ENCODE measurements around the gene PPP3CB.
A peak's percentile ranks its signal among the peaks of the same experiment; 100 is the strongest.

PPP3CB gene
- 36.1 to 89.7 (median 43.6) reads per million in 9 experiments for total RNA-seq

DNA sequence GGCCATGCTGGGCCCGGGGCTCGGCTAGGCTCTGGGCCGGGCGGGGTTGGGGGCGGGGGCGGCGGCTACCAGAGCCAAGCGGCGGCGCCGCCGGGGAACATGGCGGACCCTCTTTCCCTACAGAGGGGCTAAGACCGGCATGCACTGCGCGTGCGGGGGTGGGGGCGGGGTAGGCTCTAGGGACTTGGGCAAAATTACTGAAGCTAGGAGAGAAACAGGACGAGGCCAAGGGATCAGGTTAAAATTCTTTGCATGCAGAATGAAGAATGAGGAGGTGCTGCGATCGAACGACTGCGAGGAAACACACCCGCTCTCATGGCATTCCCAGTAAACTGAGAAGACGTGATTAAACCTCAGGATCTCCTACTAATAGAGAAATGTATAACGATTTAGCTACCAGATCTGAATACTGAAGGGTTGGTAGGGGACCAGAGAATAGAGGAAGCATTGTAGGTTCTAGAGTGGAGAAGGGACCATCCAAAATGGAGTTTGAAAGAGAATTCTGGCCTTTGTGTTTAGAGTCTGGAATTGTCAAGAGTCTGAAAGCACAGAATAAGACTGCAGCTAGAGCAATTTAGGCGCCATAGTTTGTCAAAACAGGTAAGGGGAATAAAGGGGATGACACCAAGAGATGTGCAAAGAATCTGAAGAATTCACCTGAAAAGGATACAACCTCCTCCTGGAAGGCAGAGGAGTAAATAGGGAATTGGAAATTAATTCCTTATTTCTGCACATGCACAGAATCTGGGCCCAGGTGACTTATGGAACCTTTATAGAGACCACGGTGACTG lies at the start of gene PPP3CB:
PPP3CB (minus strand) TSS at position 141 of the 791 bp plus-strand sequence; CDS start at position 6, 135 bp downstream.
- H3K9me3 Mint-ChIP-seq: no peaks in the 10 kb centered on the region
- ATAC-seq (replicated peaks): peak; percentile 74
- H3K36me3 Mint-ChIP-seq (ENCODE audit: insufficient read depth): peaks cover 15% of the 10 kb centered on the region
- no peaks in the 10 kb centered on the region for H3K27me3 Mint-ChIP-seq
- peak within 1 kb of the TSS; percentile 86 to 97 for H3K4me3 Mint-ChIP-seq
- H3K27ac Mint-ChIP-seq: peak within 1 kb of the TSS; percentile 86 to 90
- DNase-seq: peak in 2 of 3 experiments; percentile 67 to 70
- peaks cover 35 to 53% of the 10 kb centered on the region in 2 donors for H3K4me1 Mint-ChIP-seq (ENCODE audit: low read depth in 2 of 2)

GRCh38 chr10:73545357-73545756 lies 49.5 kb upstream of the PPP3CB start:
- Mint-ChIP-seq H3K36me3 (ENCODE audit: insufficient read depth) (no peaks in the 10 kb centered on the region), H3K27ac (no peak overlapping the region), H3K4me3 (no peak overlapping the region), H3K9me3 (no peaks in the 10 kb centered on the region), H3K4me1 (ENCODE audit: low read depth in 2 of 2) (no peaks in the 10 kb centered on the region), H3K27me3 (no peaks in the 10 kb centered on the region)
- ATAC-seq (replicated peaks) (no peak), DNase-seq (no peak)

DNA sequence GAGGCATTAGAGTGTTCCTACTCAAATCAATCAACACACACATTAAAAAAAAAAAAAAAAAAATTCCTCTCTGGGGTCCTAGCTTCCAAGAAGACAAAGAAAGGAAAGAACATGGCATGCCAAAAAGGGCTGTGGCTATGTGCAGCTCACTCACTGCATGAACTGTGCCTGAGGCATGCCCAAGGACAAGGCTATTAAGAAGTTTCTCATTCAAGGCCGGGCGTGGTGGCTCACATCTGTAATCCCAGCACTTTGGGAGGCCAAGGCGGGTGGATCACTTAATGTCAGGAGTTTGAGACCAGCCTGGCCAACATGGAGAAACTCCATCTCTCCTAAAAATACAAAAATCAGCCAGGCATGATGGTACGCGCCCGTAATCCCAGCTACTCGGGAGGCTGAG lies 41.9 kb upstream of the PPP3CB start:
- DNase-seq: no peak
- ATAC-seq (replicated peaks): no peak
- Mint-ChIP-seq H3K9me3 (no peaks in the 10 kb centered on the region), H3K4me1 (ENCODE audit: low read depth in 2 of 2) (peaks cover 6 to 8% of the 10 kb centered on the region in 2 donors), H3K4me3 (no peak overlapping the region), H3K27ac (peak overlapping the region in 1 of 2 donors; percentile 39), H3K27me3 (no peaks in the 10 kb centered on the region), H3K36me3 (ENCODE audit: insufficient read depth) (no peaks in the 10 kb centered on the region)

- no peak for DNase-seq
- no peaks in the 10 kb centered on the region for H3K9me3 Mint-ChIP-seq
- H3K36me3 Mint-ChIP-seq (ENCODE audit: insufficient read depth): no peaks in the 10 kb centered on the region
- peaks cover 6 to 8% of the 10 kb centered on the region in 2 donors for H3K4me1 Mint-ChIP-seq (ENCODE audit: low read depth in 2 of 2)
- H3K27ac Mint-ChIP-seq: peak overlapping the region in 1 of 2 donors; percentile 39
- H3K27me3 Mint-ChIP-seq: no peaks in the 10 kb centered on the region
- ATAC-seq (replicated peaks): peak; percentile 57
- H3K4me3 Mint-ChIP-seq: no peak overlapping the region
These were observed 41.5 kb upstream of the PPP3CB start for GRCh38 chr10:73537288-73537687.

DNA sequence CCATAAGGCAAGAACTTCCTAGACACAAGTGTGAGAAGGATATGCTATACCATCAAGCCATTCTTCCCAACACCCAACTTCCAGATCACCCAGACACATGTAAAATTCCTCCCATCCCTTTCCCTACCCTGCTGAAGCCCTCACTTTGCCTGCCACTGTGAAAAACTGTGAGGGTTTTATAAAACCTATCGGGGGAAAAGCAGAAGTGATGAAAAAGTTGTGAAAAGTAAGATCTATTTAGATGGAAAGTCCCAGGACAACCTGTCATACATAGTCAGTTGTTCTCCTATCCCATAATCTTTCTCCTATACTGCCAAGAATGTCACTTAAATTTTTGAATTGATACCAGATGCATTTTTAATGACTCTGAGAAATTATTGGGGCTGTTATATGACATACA lies 39.0 kb upstream of the PPP3CB start:
- DNase-seq: no peak

DNA sequence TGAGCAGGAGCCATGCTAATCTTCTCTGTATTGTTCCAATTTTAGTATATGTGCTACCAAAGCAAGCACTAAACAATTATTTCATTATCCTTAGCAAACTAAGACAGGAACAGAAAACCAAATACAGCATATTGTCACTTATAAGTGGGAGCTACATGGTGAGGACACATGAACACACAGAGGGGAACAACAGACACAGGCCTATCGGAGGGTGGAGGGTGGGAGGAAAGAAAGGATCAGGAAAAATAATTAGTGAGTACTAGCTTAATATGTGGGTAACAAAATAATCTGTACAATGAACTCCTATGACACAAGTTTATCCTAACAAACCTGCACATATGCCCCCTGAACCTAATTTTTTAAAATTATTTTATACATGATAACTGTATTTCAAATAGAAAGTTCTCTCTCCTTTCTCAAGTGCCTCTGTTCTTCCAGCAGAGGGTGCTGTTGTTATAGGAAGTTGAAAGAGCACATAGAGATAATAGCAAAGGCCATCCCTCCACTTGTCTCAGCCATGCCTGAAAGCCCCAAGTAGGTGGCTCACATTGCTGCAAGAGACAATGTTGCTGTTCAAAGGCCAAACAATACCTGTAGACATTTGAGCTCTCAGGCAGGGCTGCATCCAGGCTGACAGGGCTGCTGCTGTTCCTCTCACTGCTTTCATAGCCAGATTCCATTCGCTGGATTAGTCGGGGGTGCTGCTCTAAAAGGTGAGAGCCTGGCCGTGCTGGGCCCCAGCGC lies 33.4 kb upstream of the PPP3CB start:
- DNase-seq: peak; percentile 49 to 53 (median 52)

More for the DNA sequence above, 39.0 kb upstream of the PPP3CB start:
- Mint-ChIP-seq H3K27ac (peak overlapping the region in 1 of 2 donors; percentile 68), H3K4me1 (ENCODE audit: low read depth in 2 of 2) (peaks cover 6 to 8% of the 10 kb centered on the region in 2 donors), H3K4me3 (no peak overlapping the region), H3K9me3 (no peaks in the 10 kb centered on the region), H3K27me3 (no peaks in the 10 kb centered on the region), H3K36me3 (ENCODE audit: insufficient read depth) (no peaks in the 10 kb centered on the region)
- no peak for ATAC-seq (replicated peaks)

DNA sequence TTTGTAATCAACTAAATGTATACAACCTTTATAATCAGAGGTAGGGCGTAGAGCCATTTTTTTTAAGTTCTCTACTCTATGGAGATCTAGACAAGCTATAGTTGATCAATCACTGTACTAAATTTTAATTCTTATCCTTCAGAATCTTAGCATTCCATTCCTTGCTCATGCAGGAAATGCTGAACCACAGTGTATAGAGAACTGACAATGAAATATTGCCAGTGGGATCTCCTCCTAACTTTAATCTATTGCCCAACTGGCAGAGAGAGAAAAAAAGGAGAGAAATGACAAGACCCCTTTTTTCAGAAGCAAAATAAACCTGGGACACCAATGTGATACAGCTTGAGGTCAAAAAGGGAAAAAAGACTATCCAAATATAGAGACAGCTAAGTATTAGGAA lies 26.4 kb upstream of the PPP3CB start:
- H3K4me3 Mint-ChIP-seq: no peak overlapping the region
- no peak overlapping the region for H3K27ac Mint-ChIP-seq
- H3K36me3 Mint-ChIP-seq (ENCODE audit: insufficient read depth): no peaks in the 10 kb centered on the region
- no peaks in the 10 kb centered on the region for H3K9me3 Mint-ChIP-seq
- no peaks in the 10 kb centered on the region for H3K27me3 Mint-ChIP-seq
- no peak for DNase-seq
- H3K4me1 Mint-ChIP-seq (ENCODE audit: low read depth in 2 of 2): no peaks in the 10 kb centered on the region
- no peak for ATAC-seq (replicated peaks)

More for the DNA sequence above, 33.4 kb upstream of the PPP3CB start:
- Mint-ChIP-seq H3K27me3 (no peaks in the 10 kb centered on the region), H3K4me1 (ENCODE audit: low read depth in 2 of 2) (no peaks in the 10 kb centered on the region), H3K36me3 (ENCODE audit: insufficient read depth) (no peaks in the 10 kb centered on the region), H3K4me3 (no peak overlapping the region), H3K9me3 (no peaks in the 10 kb centered on the region), H3K27ac (no peak overlapping the region)
- peak; percentile 93 for ATAC-seq (replicated peaks)

- no peak for ATAC-seq (replicated peaks)
These were observed 23.5 kb upstream of the PPP3CB start for GRCh38 chr10:73519336-73519735.

GRCh38 chr10:73517166-73517888 lies 21.5 kb upstream of the PPP3CB start:
- Mint-ChIP-seq H3K4me3 (no peak overlapping the region), H3K36me3 (ENCODE audit: insufficient read depth) (no peaks in the 10 kb centered on the region), H3K9me3 (no peaks in the 10 kb centered on the region), H3K4me1 (ENCODE audit: low read depth in 2 of 2) (no peaks in the 10 kb centered on the region), H3K27ac (no peak overlapping the region), H3K27me3 (no peaks in the 10 kb centered on the region)
- ATAC-seq (replicated peaks): no peak
- no peak for DNase-seq

More at GRCh38 chr10:73519336-73519735, 23.5 kb upstream of the PPP3CB start:
- no peak for DNase-seq
- Mint-ChIP-seq H3K27ac (no peak overlapping the region), H3K36me3 (ENCODE audit: insufficient read depth) (no peaks in the 10 kb centered on the region), H3K9me3 (no peaks in the 10 kb centered on the region), H3K27me3 (no peaks in the 10 kb centered on the region), H3K4me3 (no peak overlapping the region), H3K4me1 (ENCODE audit: low read depth in 2 of 2) (no peaks in the 10 kb centered on the region)

DNA sequence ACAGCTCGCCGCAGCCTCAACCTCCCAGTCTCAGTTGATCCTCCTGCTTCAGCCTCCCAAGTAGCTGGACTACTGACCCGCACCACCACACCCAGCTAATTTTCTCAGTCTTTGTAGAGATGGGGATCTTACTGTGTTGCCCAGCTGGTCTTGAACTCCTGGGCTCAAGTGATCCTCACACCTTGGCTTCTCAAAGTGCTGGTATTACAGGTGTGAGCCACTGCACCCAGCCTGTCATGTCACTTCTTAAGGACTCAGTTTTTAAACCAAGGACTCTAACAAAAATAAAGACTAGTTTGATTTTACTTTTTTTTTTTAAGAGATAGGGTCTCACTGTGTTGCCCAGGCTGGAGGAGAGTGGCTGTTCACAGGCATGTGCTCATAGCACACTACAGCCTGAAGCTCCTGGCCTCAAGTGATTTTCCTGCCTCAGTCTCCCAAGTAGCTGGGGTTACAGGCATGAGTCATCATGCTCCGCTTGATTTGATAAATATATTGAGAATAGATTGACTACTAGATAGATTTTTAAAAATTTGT lies 16.5 kb upstream of the PPP3CB start:
- H3K36me3 Mint-ChIP-seq (ENCODE audit: insufficient read depth): peaks cover 6% of the 10 kb centered on the region
- H3K4me1 Mint-ChIP-seq (ENCODE audit: low read depth in 2 of 2): peaks cover 0 to 3% of the 10 kb centered on the region in 2 donors
- no peak overlapping the region for H3K4me3 Mint-ChIP-seq
- no peaks in the 10 kb centered on the region for H3K9me3 Mint-ChIP-seq
- H3K27me3 Mint-ChIP-seq: no peaks in the 10 kb centered on the region
- ATAC-seq (replicated peaks): no peak
- peak overlapping the region in 1 of 2 donors; percentile 38 for H3K27ac Mint-ChIP-seq
- DNase-seq: no peak

DNA sequence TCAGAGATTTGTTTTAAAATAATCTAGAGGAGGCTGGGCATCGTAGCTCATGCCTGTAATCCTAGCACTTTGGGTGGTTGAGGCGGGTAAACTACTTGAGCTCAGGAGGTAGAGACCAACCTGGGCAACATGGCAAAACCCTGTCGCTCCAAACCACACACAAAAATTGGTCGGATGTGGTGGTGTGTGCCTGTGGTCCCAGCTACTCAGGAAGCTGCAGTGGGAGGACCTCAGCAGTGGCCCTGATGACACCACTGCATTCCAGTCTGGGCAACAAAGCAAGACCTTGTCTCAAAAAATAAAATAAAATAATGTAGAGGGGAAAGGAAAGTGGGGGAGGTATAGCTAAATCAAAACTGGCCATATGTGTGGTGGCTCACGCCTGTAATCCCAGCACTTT lies 13.9 kb upstream of the PPP3CB start:
- H3K27ac Mint-ChIP-seq: peak overlapping the region in 1 of 2 donors; percentile 41
- peaks cover 8% of the 10 kb centered on the region for H3K36me3 Mint-ChIP-seq (ENCODE audit: insufficient read depth)
- H3K4me3 Mint-ChIP-seq: no peak overlapping the region
- H3K4me1 Mint-ChIP-seq (ENCODE audit: low read depth in 2 of 2): peaks cover 0 to 3% of the 10 kb centered on the region in 2 donors
- DNase-seq (peak in 1 of 3 experiments; percentile 5), ATAC-seq (replicated peaks) (peak; percentile 79)
- H3K27me3 Mint-ChIP-seq: no peaks in the 10 kb centered on the region
- H3K9me3 Mint-ChIP-seq: no peaks in the 10 kb centered on the region

DNA sequence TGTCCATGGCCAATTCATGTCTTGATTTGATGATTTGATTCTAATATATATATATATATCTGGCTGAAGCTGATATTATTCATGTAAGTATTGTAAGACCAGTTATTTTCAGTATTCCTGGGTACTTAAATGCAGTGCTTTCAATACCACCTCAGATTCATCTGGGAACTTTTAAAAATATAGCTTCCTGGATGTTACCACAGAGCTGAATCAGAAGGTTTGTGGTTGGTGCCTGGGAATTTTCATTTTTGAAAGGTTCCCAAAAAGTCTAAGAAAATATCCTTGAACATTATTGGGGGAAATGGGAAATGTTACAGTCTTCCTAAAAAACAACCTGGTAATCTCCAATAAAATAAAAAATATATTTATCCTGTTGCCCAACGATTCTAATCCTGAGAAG lies 10.7 kb upstream of the PPP3CB start:
- Mint-ChIP-seq H3K36me3 (ENCODE audit: insufficient read depth) (peaks cover 12% of the 10 kb centered on the region), H3K27me3 (no peaks in the 10 kb centered on the region), H3K4me3 (no peak overlapping the region), H3K9me3 (no peaks in the 10 kb centered on the region), H3K27ac (no peak overlapping the region), H3K4me1 (ENCODE audit: low read depth in 2 of 2) (peaks cover 4% of the 10 kb centered on the region in 2 donors)
- ATAC-seq (replicated peaks): no peak
- no peak for DNase-seq

DNA sequence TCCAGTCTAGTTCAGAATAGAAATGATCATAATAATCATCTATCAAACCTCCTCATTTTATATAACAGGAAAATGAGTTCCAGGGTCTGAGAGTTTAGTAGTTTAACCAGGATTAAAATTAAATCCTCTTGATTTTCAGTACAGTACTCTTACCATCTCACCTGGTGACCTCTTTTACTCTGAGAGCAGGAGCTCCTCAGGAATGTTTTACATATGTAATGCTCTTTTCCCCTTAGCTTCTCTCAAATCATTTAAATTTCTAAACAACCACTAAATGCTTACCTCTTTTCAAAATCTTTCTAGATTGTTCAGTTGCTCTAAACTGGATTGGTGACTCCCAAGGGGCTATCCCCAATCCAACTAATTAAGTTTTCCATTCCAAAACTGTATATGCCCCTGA lies 10.2 kb upstream of the PPP3CB start:
- Mint-ChIP-seq H3K4me1 (ENCODE audit: low read depth in 2 of 2) (peaks cover 6 to 8% of the 10 kb centered on the region in 2 donors), H3K27me3 (no peaks in the 10 kb centered on the region), H3K36me3 (ENCODE audit: insufficient read depth) (peaks cover 13% of the 10 kb centered on the region), H3K9me3 (no peaks in the 10 kb centered on the region), H3K27ac (no peak overlapping the region), H3K4me3 (no peak overlapping the region)
- ATAC-seq (replicated peaks) (no peak), DNase-seq (no peak)

Data from effector memory CD8-positive, alpha-beta T cell (primary cell).